ENCODE results near the gene C1RL.
A peak's percentile ranks its signal among the peaks of the same experiment; 100 is the strongest.
"Not testable (repeated sequence)": the region's sequence is repeated elsewhere in the genome, so short reads cannot be mapped to it uniquely, and the experiment has no call there.

The C1RL gene

DNA sequence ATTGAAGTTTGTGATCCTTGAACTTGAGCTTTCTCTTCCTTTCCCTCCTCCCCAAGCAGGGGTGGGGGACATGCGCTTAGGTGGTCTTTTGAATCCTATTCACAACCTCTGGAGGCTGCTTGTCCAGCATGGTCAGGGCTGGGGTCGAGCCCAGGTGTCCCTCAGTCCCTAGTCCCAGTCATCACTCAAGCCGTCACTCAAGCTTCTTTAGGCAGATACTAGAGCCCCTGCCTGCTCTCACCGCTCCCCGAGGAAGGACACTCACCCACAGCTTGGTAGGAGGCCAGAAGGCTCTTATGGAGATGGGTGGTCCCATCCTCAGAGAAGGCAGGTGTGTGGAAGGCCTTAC is 532 bp upstream of the C1RL start:
- Histone ChIP-seq H3K9me3 (ENCODE audit: insufficient read depth, low read length) (peaks cover 7% of the 10 kb centered on the region), H2AFZ (ENCODE audit: low read depth, low read length, severe bottlenecking) (no peak overlapping the region), H3K27me3 (ENCODE audit: low read length) (no peaks in the 10 kb centered on the region), H3K4me3 (ENCODE audit: insufficient read depth, low read length, poor library complexity, severe bottlenecking) (no peak overlapping the region), H3K9ac (ENCODE audit: low read length) (0 out of 2 replicates have a peak overlapping the region, but pooled peaks have one; percentile 82), H3K27ac (ENCODE audit: low read depth, low read length) (no peak overlapping the region), H3K4me2 (ENCODE audit: low read depth, low read length, poor library complexity, severe bottlenecking) (peak overlapping the region; percentile 75), H3F3A (ENCODE audit: insufficient read depth) (no peaks in the 10 kb centered on the region; the same call in 1 of the 2 replicates), H3K36me3 (ENCODE audit: low read length) (no peaks in the 10 kb centered on the region; the same call in 1 of the 2 replicates), H3K9me2 (replicated peaks; ENCODE audit: insufficient read depth, low read length) (no peaks in the 10 kb centered on the region), H3K79me2 (ENCODE audit: insufficient read depth, low read length) (no peaks in the 10 kb centered on the region), H4K20me1 (ENCODE audit: low read depth, low read length) (no peaks in the 10 kb centered on the region)
- TF ChIP-seq EZH2phosphoT487 (conservative IDR thresholded peaks at IDR 0.05; ENCODE audit: low read length), result no peak
- TF ChIP-seq, protein P1, sequence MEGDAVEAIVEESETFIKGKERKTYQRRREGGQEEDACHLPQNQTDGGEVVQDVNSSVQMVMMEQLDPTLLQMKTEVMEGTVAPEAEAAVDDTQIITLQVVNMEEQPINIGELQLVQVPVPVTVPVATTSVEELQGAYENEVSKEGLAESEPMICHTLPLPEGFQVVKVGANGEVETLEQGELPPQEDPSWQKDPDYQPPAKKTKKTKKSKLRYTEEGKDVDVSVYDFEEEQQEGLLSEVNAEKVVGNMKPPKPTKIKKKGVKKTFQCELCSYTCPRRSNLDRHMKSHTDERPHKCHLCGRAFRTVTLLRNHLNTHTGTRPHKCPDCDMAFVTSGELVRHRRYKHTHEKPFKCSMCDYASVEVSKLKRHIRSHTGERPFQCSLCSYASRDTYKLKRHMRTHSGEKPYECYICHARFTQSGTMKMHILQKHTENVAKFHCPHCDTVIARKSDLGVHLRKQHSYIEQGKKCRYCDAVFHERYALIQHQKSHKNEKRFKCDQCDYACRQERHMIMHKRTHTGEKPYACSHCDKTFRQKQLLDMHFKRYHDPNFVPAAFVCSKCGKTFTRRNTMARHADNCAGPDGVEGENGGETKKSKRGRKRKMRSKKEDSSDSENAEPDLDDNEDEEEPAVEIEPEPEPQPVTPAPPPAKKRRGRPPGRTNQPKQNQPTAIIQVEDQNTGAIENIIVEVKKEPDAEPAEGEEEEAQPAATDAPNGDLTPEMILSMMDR (IDR thresholded peaks at IDR 0.05; ENCODE audit: insufficient read depth, low read length, poor library complexity, severe bottlenecking), result no peak

- Histone ChIP-seq H3K9ac (ENCODE audit: low read length) (peak overlapping the region; percentile 82), H2AFZ (ENCODE audit: low read depth, low read length, severe bottlenecking) (peak overlapping the region; percentile 88), H3F3A (ENCODE audit: insufficient read depth) (no peaks in the 10 kb centered on the region; the same call in 1 of the 2 replicates), H4K20me1 (ENCODE audit: low read depth, low read length) (no peaks in the 10 kb centered on the region), H3K9me3 (ENCODE audit: insufficient read depth, low read length) (peaks cover 7% of the 10 kb centered on the region), H3K4me3 (ENCODE audit: insufficient read depth, low read length, poor library complexity, severe bottlenecking) (peak overlapping the region; percentile 79), H3K36me3 (ENCODE audit: low read length) (no peaks in the 10 kb centered on the region; the same call in 1 of the 2 replicates), H3K4me2 (ENCODE audit: low read depth, low read length, poor library complexity, severe bottlenecking) (peak overlapping the region; percentile 99), H3K27me3 (ENCODE audit: low read length) (no peaks in the 10 kb centered on the region), H3K9me2 (replicated peaks; ENCODE audit: insufficient read depth, low read length) (no peaks in the 10 kb centered on the region), H3K79me2 (ENCODE audit: insufficient read depth, low read length) (no peaks in the 10 kb centered on the region), H3K27ac (ENCODE audit: low read depth, low read length) (peak overlapping the region; percentile 49; the same call in 1 of the 2 replicates)
- TF ChIP-seq, protein P1 (IDR thresholded peaks at IDR 0.05; ENCODE audit: insufficient read depth, low read length, poor library complexity, severe bottlenecking), result no peak
- TF ChIP-seq EZH2phosphoT487 (conservative IDR thresholded peaks at IDR 0.05; ENCODE audit: low read length), result no peak
These were observed 815 bp downstream of the C1RL start for GRCh38 chr12:7108003-7108795.

- Histone ChIP-seq H3K4me3 (ENCODE audit: insufficient read depth, low read length, poor library complexity, severe bottlenecking) (peak overlapping the region; percentile 79), H3K4me2 (ENCODE audit: low read depth, low read length, poor library complexity, severe bottlenecking) (peak overlapping the region; percentile 99), H3K36me3 (ENCODE audit: low read length) (no peaks in the 10 kb centered on the region; the same call in 1 of the 2 replicates), H3K9ac (ENCODE audit: low read length) (peak overlapping the region; percentile 82), H3K27ac (ENCODE audit: low read depth, low read length) (no peak overlapping the region), H3K9me3 (ENCODE audit: insufficient read depth, low read length) (peaks cover 7% of the 10 kb centered on the region), H3K9me2 (replicated peaks; ENCODE audit: insufficient read depth, low read length) (no peaks in the 10 kb centered on the region), H4K20me1 (ENCODE audit: low read depth, low read length) (no peaks in the 10 kb centered on the region), H3K27me3 (ENCODE audit: low read length) (no peaks in the 10 kb centered on the region), H3F3A (ENCODE audit: insufficient read depth) (no peaks in the 10 kb centered on the region; the same call in 1 of the 2 replicates), H3K79me2 (ENCODE audit: insufficient read depth, low read length) (no peaks in the 10 kb centered on the region), H2AFZ (ENCODE audit: low read depth, low read length, severe bottlenecking) (peak overlapping the region; percentile 88)
- TF ChIP-seq, protein P1 (IDR thresholded peaks at IDR 0.05; ENCODE audit: insufficient read depth, low read length, poor library complexity, severe bottlenecking), result no peak
- TF ChIP-seq EZH2phosphoT487 (conservative IDR thresholded peaks at IDR 0.05; ENCODE audit: low read length), result no peak
These were observed 1.4 kb downstream of the C1RL start for GRCh38 chr12:7107636-7108002.

DNA sequence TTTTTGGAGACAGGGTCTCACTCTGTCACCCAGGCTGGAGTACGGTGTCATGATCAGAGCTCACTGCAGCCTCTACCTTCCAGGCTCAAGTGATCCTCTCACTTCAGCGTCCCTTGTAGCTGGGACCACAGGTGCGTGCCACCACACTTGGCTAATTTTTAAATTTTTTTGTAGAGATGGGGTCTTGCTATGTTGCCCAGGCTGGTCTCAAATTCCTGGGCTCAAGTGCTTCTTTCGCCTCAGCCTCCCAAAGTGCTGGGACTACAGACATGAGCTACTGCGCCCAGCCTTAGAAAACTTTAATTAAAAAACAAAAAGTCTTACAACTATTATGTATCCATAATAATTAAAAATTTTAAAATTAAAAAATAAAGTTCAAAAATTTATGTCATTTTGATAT is 1.8 kb downstream of the C1RL start:
- not testable (repeated sequence) for H3K4me2 ChIP-seq (ENCODE audit: low read depth, low read length, poor library complexity, severe bottlenecking); H3K9me3 ChIP-seq (ENCODE audit: insufficient read depth, low read length); H3F3A ChIP-seq (ENCODE audit: insufficient read depth); H3K27me3 ChIP-seq (ENCODE audit: low read length); H4K20me1 ChIP-seq (ENCODE audit: low read depth, low read length); H2AFZ ChIP-seq (ENCODE audit: low read depth, low read length, severe bottlenecking); H3K4me3 ChIP-seq (ENCODE audit: insufficient read depth, low read length, poor library complexity, severe bottlenecking); H3K9ac ChIP-seq (ENCODE audit: low read length); H3K79me2 ChIP-seq (ENCODE audit: insufficient read depth, low read length); H3K36me3 ChIP-seq (ENCODE audit: low read length); H3K27ac ChIP-seq (ENCODE audit: low read depth, low read length); H3K9me2 ChIP-seq (replicated peaks; ENCODE audit: insufficient read depth, low read length)
